Neural progenitor cell (in vitro differentiated cells): ENCODE measurements around the gene OTUD3.

ENCODE experiments used
- CTCF ChIP-seq: fragments of 200-600 bp; sonication (generic); IDR thresholded peaks from 2 replicates; pipeline ENCODE4 v1.5.1; 2017; ENCODE audit warnings: antibody characterized with exemption, mild to moderate bottlenecking
- EZH2 ChIP-seq: fragments of 200-600 bp; sonication (generic); IDR thresholded peaks from 2 replicates; pipeline ENCODE4 v1.6.1; 2017; ENCODE audit warnings: antibody characterized with exemption, mild to moderate bottlenecking, moderate library complexity
- EZH2phosphoT487 ChIP-seq: fragments of 200-600 bp; sonication (generic); IDR thresholded peaks from 2 replicates; pipeline ENCODE4 v1.6.1; 2017; ENCODE audit warnings: antibody characterized with exemption

GRCh38 chr1:19859876-19860275, 22.3 kb upstream of the OTUD3 start:
- no peak for TF ChIP-seq CTCF
- no peak for TF ChIP-seq EZH2
- TF ChIP-seq EZH2phosphoT487: no peak
